ENCODE measurements around the gene EFHD1. TPM values are rescaled to one million over a fixed set of nuclear protein-coding genes. Genes with fewer than 3 reads are reported as not detected.
"Not testable (repeated sequence)": the region's sequence is repeated elsewhere in the genome, so short reads cannot be mapped to it uniquely, and the experiment has no call there.

Gene EFHD1
- total RNA-seq, 4 donors from 2014 or later: 0.30 to 10.1 (median 2.3) TPM

GRCh38 chr2:232688201-232688600 lies 54.8 kb downstream of the EFHD1 start:
- no peak overlapping the region for H3K4me3 ChIP-seq
- WGBS, 2 donors: 87 to 90% methylated on average over 7 of the region's 7 CpGs
- H3K27me3 ChIP-seq: no peaks in the 10 kb centered on the region
- H3K9me3 ChIP-seq: no peaks in the 10 kb centered on the region
- H3K4me1 ChIP-seq: no peaks in the 10 kb centered on the region
- no peak for DNase-seq
- H3K27ac ChIP-seq: no peak overlapping the region
- intact Hi-C loops (cut with DNase I): no loop called here
- no peaks in the 10 kb centered on the region for H3K36me3 ChIP-seq
- TF ChIP-seq POLR2A (IDR thresholded peaks at IDR 0.05): no peak
- TF ChIP-seq, protein P1, sequence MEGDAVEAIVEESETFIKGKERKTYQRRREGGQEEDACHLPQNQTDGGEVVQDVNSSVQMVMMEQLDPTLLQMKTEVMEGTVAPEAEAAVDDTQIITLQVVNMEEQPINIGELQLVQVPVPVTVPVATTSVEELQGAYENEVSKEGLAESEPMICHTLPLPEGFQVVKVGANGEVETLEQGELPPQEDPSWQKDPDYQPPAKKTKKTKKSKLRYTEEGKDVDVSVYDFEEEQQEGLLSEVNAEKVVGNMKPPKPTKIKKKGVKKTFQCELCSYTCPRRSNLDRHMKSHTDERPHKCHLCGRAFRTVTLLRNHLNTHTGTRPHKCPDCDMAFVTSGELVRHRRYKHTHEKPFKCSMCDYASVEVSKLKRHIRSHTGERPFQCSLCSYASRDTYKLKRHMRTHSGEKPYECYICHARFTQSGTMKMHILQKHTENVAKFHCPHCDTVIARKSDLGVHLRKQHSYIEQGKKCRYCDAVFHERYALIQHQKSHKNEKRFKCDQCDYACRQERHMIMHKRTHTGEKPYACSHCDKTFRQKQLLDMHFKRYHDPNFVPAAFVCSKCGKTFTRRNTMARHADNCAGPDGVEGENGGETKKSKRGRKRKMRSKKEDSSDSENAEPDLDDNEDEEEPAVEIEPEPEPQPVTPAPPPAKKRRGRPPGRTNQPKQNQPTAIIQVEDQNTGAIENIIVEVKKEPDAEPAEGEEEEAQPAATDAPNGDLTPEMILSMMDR (IDR thresholded peaks at IDR 0.05): no peak

GRCh38 chr2:232689152-232689910 lies 55.9 kb downstream of the EFHD1 start:
- WGBS, 2 donors: 43 to 62% methylated on average over 3 of the region's 3 CpGs

GRCh38 chr2:232691117-232691516 lies 57.7 kb downstream of the EFHD1 start:
- H3K4me1 ChIP-seq; H3K36me3 ChIP-seq; H3K27me3 ChIP-seq; H3K4me3 ChIP-seq; H3K9me3 ChIP-seq; DNase-seq; H3K27ac ChIP-seq; intact Hi-C loops (cut with DNase I): not testable (repeated sequence)
- WGBS, 2 donors: 92 to 95% methylated on average over 7 to 12 of the region's 13 CpGs

More at GRCh38 chr2:232689152-232689910, 55.9 kb downstream of the EFHD1 start:
- H3K36me3 ChIP-seq: no peaks in the 10 kb centered on the region
- TF ChIP-seq POLR2A (IDR thresholded peaks at IDR 0.05): no peak
- TF ChIP-seq, protein P1 (IDR thresholded peaks at IDR 0.05): no peak
- no peak overlapping the region for H3K27ac ChIP-seq
- no peak for DNase-seq
- no peak overlapping the region for H3K4me3 ChIP-seq
- no peaks in the 10 kb centered on the region for H3K4me1 ChIP-seq
- H3K9me3 ChIP-seq: no peaks in the 10 kb centered on the region
- H3K27me3 ChIP-seq: no peaks in the 10 kb centered on the region
- intact Hi-C loops (cut with DNase I): no loop called here

DNA sequence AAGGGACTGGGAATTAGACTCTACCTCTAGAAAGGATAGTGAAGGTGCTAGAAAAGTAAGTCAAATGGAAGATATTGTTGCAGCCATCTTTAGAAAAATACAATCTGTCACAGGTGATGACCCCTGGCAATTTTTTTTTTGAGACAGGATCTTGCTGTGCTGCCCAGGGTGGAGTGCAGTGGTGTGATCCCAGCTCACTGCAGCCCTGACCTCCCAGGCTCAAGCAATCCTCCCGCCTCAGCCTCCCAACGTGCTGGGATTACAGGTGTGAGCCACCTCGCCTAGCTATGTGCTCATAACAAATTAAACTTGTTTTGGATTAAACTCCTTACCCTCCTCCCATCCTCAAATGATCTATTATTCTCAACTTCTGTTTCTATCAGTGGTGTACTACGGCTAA lies 59.9 kb downstream of the EFHD1 start:
- intact Hi-C loops (cut with DNase I): no loop called here
- no peak overlapping the region for H3K4me3 ChIP-seq
- H3K27ac ChIP-seq: no peak overlapping the region
- H3K36me3 ChIP-seq: no peaks in the 10 kb centered on the region
- WGBS, 2 donors: 86 to 87% methylated on average over 4 of the region's 4 CpGs
- peaks cover 3 to 12% (median 7%) of the 10 kb centered on the region in 3 donors for H3K4me1 ChIP-seq
- H3K27me3 ChIP-seq: no peaks in the 10 kb centered on the region
- no peak for TF ChIP-seq POLR2A (IDR thresholded peaks at IDR 0.05)
- TF ChIP-seq, protein P1 (IDR thresholded peaks at IDR 0.05): no peak
- no peak for DNase-seq
- H3K9me3 ChIP-seq: no peaks in the 10 kb centered on the region

- H3K27ac ChIP-seq: peak overlapping the region; percentile 95 to 98 (median 95)
- no peak for DNase-seq
- intact Hi-C loops (cut with DNase I): no loop called here
- peak overlapping the region; percentile 89 to 98 (median 98) for H3K4me3 ChIP-seq
- H3K4me1 ChIP-seq: peaks cover 13 to 45% (median 26%) of the 10 kb centered on the region in 3 donors
- no peak for TF ChIP-seq POLR2A (IDR thresholded peaks at IDR 0.05)
- TF ChIP-seq, protein P1 (IDR thresholded peaks at IDR 0.05): no peak
- H3K36me3 ChIP-seq: peaks cover 0 to 5% (median 0%) of the 10 kb centered on the region in 3 donors
- no peaks in the 10 kb centered on the region for H3K27me3 ChIP-seq
- 42 to 78% methylated on average over 3 to 9 of the region's 10 CpGs for WGBS, 2 donors
- H3K9me3 ChIP-seq: no peaks in the 10 kb centered on the region
These were observed 63.2 kb downstream of the EFHD1 start for GRCh38 chr2:232696609-232697058.

Measured in esophagus squamous epithelium (tissue), 5 donors.